Measurements from ENCODE around the gene DOCK8. TPM values are rescaled to one million over a fixed set of nuclear protein-coding genes. Genes with fewer than 3 reads are reported as not detected.

Gene DOCK8
- total RNA-seq, 3 donors from 2014 or later = 18.4 to 34.1 (median 20.8) TPM

GRCh38 chr9:479304-479970 lies 264.8 kb downstream of the DOCK8 start:
- DNase-seq (ENCODE audit: low spot score in 2 of 2) = no peak
- intact Hi-C loops (cut with DNase I; ENCODE audit: low total_unique reads) = no loop called here
- TF ChIP-seq POLR2A (IDR thresholded peaks at IDR 0.05) (no peak), CTCF (IDR thresholded peaks at IDR 0.05) (no peak), POLR2AphosphoS5 (IDR thresholded peaks at IDR 0.05) (no peak)
- Histone ChIP-seq H3K36me3 (no peaks in the 10 kb centered on the region), H3K27me3 (no peaks in the 10 kb centered on the region), H3K9me3 (no peaks in the 10 kb centered on the region), H3K4me1 (no peaks in the 10 kb centered on the region), H3K27ac (peak overlapping the region in 1 of 2 donors; percentile 28), H3K4me3 (no peak overlapping the region)

GRCh38 chr9:479971-480350 lies 265.3 kb downstream of the DOCK8 start:
- Histone ChIP-seq H3K36me3 (no peaks in the 10 kb centered on the region), H3K27ac (peak overlapping the region; percentile 17 to 28), H3K27me3 (no peaks in the 10 kb centered on the region), H3K4me3 (no peak overlapping the region), H3K4me1 (no peaks in the 10 kb centered on the region), H3K9me3 (no peaks in the 10 kb centered on the region)
- no peak for DNase-seq (ENCODE audit: low spot score in 2 of 2)
- intact Hi-C loops (cut with DNase I; ENCODE audit: low total_unique reads) = no loop called here
- TF ChIP-seq CTCF (IDR thresholded peaks at IDR 0.05) (no peak), POLR2AphosphoS5 (IDR thresholded peaks at IDR 0.05) (no peak), POLR2A (IDR thresholded peaks at IDR 0.05) (no peak)

GRCh38 chr9:482739-483138 lies 268.1 kb downstream of the DOCK8 start:
- Histone ChIP-seq H3K4me3 (no peak overlapping the region), H3K9me3 (no peaks in the 10 kb centered on the region), H3K27me3 (no peaks in the 10 kb centered on the region), H3K36me3 (no peaks in the 10 kb centered on the region), H3K4me1 (no peaks in the 10 kb centered on the region), H3K27ac (no peak overlapping the region)
- intact Hi-C loops (cut with DNase I; ENCODE audit: low total_unique reads) = no loop called here
- TF ChIP-seq POLR2AphosphoS5 (IDR thresholded peaks at IDR 0.05) (no peak), POLR2A (IDR thresholded peaks at IDR 0.05) (no peak), CTCF (IDR thresholded peaks at IDR 0.05) (no peak)
- no peak for DNase-seq (ENCODE audit: low spot score in 2 of 2)

- Histone ChIP-seq H3K27ac (no peak overlapping the region), H3K4me1 (no peaks in the 10 kb centered on the region), H3K9me3 (no peaks in the 10 kb centered on the region), H3K4me3 (no peak overlapping the region), H3K27me3 (no peaks in the 10 kb centered on the region), H3K36me3 (no peaks in the 10 kb centered on the region)
- intact Hi-C loops (cut with DNase I; ENCODE audit: low total_unique reads) = no loop called here
- TF ChIP-seq POLR2A (IDR thresholded peaks at IDR 0.05) (no peak), CTCF (IDR thresholded peaks at IDR 0.05) (no peak), POLR2AphosphoS5 (IDR thresholded peaks at IDR 0.05) (no peak)
- DNase-seq (ENCODE audit: low spot score in 2 of 2) = no peak
Measured at GRCh38 chr9:486156-486555, 271.5 kb downstream of the DOCK8 start.

GRCh38 chr9:487429-487828 lies 272.8 kb downstream of the DOCK8 start:
- intact Hi-C loops (cut with DNase I; ENCODE audit: low total_unique reads) = no loop called here

More at GRCh38 chr9:487429-487828, 272.8 kb downstream of the DOCK8 start:
- Histone ChIP-seq H3K36me3 (no peaks in the 10 kb centered on the region), H3K4me1 (no peaks in the 10 kb centered on the region), H3K9me3 (no peaks in the 10 kb centered on the region), H3K27ac (no peak overlapping the region), H3K27me3 (no peaks in the 10 kb centered on the region), H3K4me3 (no peak overlapping the region)
- no peak for DNase-seq (ENCODE audit: low spot score in 2 of 2)
- TF ChIP-seq POLR2AphosphoS5 (IDR thresholded peaks at IDR 0.05) (no peak), POLR2A (IDR thresholded peaks at IDR 0.05) (no peak), CTCF (IDR thresholded peaks at IDR 0.05) (no peak)
